ENCODE data around the gene HIVEP3.

The HIVEP3 gene

GRCh38 chr1:41799723-41800122 is 119.0 kb downstream of the HIVEP3 start:
- no peak overlapping the region for H3K4me3 ChIP-seq (ENCODE audit: low read length)
- no peaks in the 10 kb centered on the region for H3K36me3 ChIP-seq (ENCODE audit: control insufficient read depth, insufficient read depth, low read length)
- no peaks in the 10 kb centered on the region for H3K9me3 ChIP-seq (ENCODE audit: control insufficient read depth, low read length)
- H3K9ac ChIP-seq (ENCODE audit: low read length): no peak overlapping the region
- no peaks in the 10 kb centered on the region for H3K4me1 ChIP-seq (ENCODE audit: control insufficient read depth, insufficient read depth, low read length)
- no peaks in the 10 kb centered on the region for H3K27me3 ChIP-seq (ENCODE audit: control insufficient read depth, insufficient read depth, low read length)

DNA sequence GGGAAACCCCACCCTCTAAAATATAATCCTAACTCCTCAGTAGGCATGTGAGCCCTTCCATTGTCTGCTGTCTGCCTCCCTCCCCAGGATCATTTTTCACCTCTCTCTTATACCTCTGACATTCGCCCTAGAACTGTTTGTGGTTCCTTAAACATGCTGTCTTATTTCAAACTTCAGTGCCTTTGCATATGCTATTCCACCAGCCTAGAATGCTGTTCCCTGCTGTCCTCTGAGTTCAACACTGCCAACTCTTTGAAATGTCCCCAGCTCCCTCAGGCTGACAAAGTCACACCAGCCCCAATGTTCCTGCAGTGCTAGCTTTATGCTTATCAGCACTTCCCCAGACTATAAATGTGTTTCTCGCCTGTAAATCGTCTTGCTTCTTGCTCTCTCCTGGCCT is 119.5 kb downstream of the HIVEP3 start:
- H3K36me3 ChIP-seq (ENCODE audit: control insufficient read depth, insufficient read depth, low read length): no peaks in the 10 kb centered on the region
- no peak overlapping the region for H3K4me3 ChIP-seq (ENCODE audit: low read length)
- H3K9me3 ChIP-seq (ENCODE audit: control insufficient read depth, low read length): no peaks in the 10 kb centered on the region
- H3K27me3 ChIP-seq (ENCODE audit: control insufficient read depth, insufficient read depth, low read length): no peaks in the 10 kb centered on the region
- H3K9ac ChIP-seq (ENCODE audit: low read length): no peak overlapping the region
- no peaks in the 10 kb centered on the region for H3K4me1 ChIP-seq (ENCODE audit: control insufficient read depth, insufficient read depth, low read length)

GRCh38 chr1:41795205-41795762 is 123.4 kb downstream of the HIVEP3 start:
- Histone ChIP-seq H3K36me3 (ENCODE audit: control insufficient read depth, insufficient read depth, low read length) (no peaks in the 10 kb centered on the region), H3K9ac (ENCODE audit: low read length) (no peak overlapping the region), H3K4me1 (ENCODE audit: control insufficient read depth, insufficient read depth, low read length) (no peaks in the 10 kb centered on the region), H3K9me3 (ENCODE audit: control insufficient read depth, low read length) (no peaks in the 10 kb centered on the region), H3K27me3 (ENCODE audit: control insufficient read depth, insufficient read depth, low read length) (no peaks in the 10 kb centered on the region), H3K4me3 (ENCODE audit: low read length) (no peak overlapping the region)

DNA sequence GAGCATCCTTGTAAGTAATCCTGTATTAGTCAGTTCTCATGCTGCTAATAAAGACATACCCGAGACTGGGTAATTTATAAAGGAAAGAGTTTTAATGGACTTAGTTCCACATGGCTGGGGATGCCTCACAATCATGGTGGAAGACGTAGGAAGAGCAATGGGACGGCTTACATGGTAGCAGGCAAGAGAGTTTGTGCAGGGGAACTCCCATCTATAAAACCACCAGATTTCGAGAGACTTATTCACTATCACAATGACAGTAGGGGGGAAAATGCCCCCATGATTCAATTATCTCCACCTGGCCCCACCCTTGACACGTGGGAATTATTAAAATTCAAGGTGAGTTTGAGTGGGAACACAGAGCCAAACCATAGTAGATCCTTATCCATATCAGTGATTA is 124.7 kb downstream of the HIVEP3 start:
- Histone ChIP-seq H3K27me3 (ENCODE audit: control insufficient read depth, insufficient read depth, low read length) (no peaks in the 10 kb centered on the region), H3K9ac (ENCODE audit: low read length) (no peak overlapping the region), H3K4me3 (ENCODE audit: low read length) (no peak overlapping the region), H3K36me3 (ENCODE audit: control insufficient read depth, insufficient read depth, low read length) (no peaks in the 10 kb centered on the region), H3K9me3 (ENCODE audit: control insufficient read depth, low read length) (no peaks in the 10 kb centered on the region), H3K4me1 (ENCODE audit: control insufficient read depth, insufficient read depth, low read length) (no peaks in the 10 kb centered on the region)

- Histone ChIP-seq H3K4me3 (ENCODE audit: low read length) (no peak overlapping the region), H3K27me3 (ENCODE audit: control insufficient read depth, insufficient read depth, low read length) (no peaks in the 10 kb centered on the region), H3K4me1 (ENCODE audit: control insufficient read depth, insufficient read depth, low read length) (no peaks in the 10 kb centered on the region), H3K36me3 (ENCODE audit: control insufficient read depth, insufficient read depth, low read length) (no peaks in the 10 kb centered on the region), H3K9me3 (ENCODE audit: control insufficient read depth, low read length) (no peaks in the 10 kb centered on the region), H3K9ac (ENCODE audit: low read length) (no peak overlapping the region)
Observed at GRCh38 chr1:41792485-41792770, 126.3 kb downstream of the HIVEP3 start.

- H3K27me3 ChIP-seq (ENCODE audit: control insufficient read depth, insufficient read depth, low read length): no peaks in the 10 kb centered on the region
- no peak overlapping the region for H3K4me3 ChIP-seq (ENCODE audit: low read length)
- no peaks in the 10 kb centered on the region for H3K4me1 ChIP-seq (ENCODE audit: control insufficient read depth, insufficient read depth, low read length)
- no peak overlapping the region for H3K9ac ChIP-seq (ENCODE audit: low read length)
- no peaks in the 10 kb centered on the region for H3K36me3 ChIP-seq (ENCODE audit: control insufficient read depth, insufficient read depth, low read length)
- no peaks in the 10 kb centered on the region for H3K9me3 ChIP-seq (ENCODE audit: control insufficient read depth, low read length)
Observed at GRCh38 chr1:41791667-41792484, 126.8 kb downstream of the HIVEP3 start.

- Histone ChIP-seq H3K9me3 (ENCODE audit: control insufficient read depth, low read length) (no peaks in the 10 kb centered on the region), H3K4me3 (ENCODE audit: low read length) (no peak overlapping the region), H3K9ac (ENCODE audit: low read length) (no peak overlapping the region), H3K27me3 (ENCODE audit: control insufficient read depth, insufficient read depth, low read length) (no peaks in the 10 kb centered on the region), H3K36me3 (ENCODE audit: control insufficient read depth, insufficient read depth, low read length) (no peaks in the 10 kb centered on the region), H3K4me1 (ENCODE audit: control insufficient read depth, insufficient read depth, low read length) (no peaks in the 10 kb centered on the region)
Observed at GRCh38 chr1:41790351-41790750, 128.4 kb downstream of the HIVEP3 start.

- Histone ChIP-seq H3K4me3 (ENCODE audit: low read length) (no peak overlapping the region), H3K9ac (ENCODE audit: low read length) (no peak overlapping the region), H3K27me3 (ENCODE audit: control insufficient read depth, insufficient read depth, low read length) (no peaks in the 10 kb centered on the region), H3K9me3 (ENCODE audit: control insufficient read depth, low read length) (no peaks in the 10 kb centered on the region), H3K4me1 (ENCODE audit: control insufficient read depth, insufficient read depth, low read length) (no peaks in the 10 kb centered on the region), H3K36me3 (ENCODE audit: control insufficient read depth, insufficient read depth, low read length) (no peaks in the 10 kb centered on the region)
Observed at GRCh38 chr1:41789661-41790330, 128.9 kb downstream of the HIVEP3 start.

GRCh38 chr1:41788427-41788826 is 130.3 kb downstream of the HIVEP3 start:
- Histone ChIP-seq H3K36me3 (ENCODE audit: control insufficient read depth, insufficient read depth, low read length) (no peaks in the 10 kb centered on the region), H3K9ac (ENCODE audit: low read length) (no peak overlapping the region), H3K9me3 (ENCODE audit: control insufficient read depth, low read length) (no peaks in the 10 kb centered on the region), H3K27me3 (ENCODE audit: control insufficient read depth, insufficient read depth, low read length) (no peaks in the 10 kb centered on the region), H3K4me3 (ENCODE audit: low read length) (no peak overlapping the region), H3K4me1 (ENCODE audit: control insufficient read depth, insufficient read depth, low read length) (no peaks in the 10 kb centered on the region)

- H3K27me3 ChIP-seq (ENCODE audit: control insufficient read depth, insufficient read depth, low read length): no peaks in the 10 kb centered on the region
- H3K36me3 ChIP-seq (ENCODE audit: control insufficient read depth, insufficient read depth, low read length): no peaks in the 10 kb centered on the region
- no peak overlapping the region for H3K4me3 ChIP-seq (ENCODE audit: low read length)
- H3K9me3 ChIP-seq (ENCODE audit: control insufficient read depth, low read length): no peaks in the 10 kb centered on the region
- no peaks in the 10 kb centered on the region for H3K4me1 ChIP-seq (ENCODE audit: control insufficient read depth, insufficient read depth, low read length)
- no peak overlapping the region for H3K9ac ChIP-seq (ENCODE audit: low read length)
Observed at GRCh38 chr1:41784531-41785274, 134.0 kb downstream of the HIVEP3 start.

DNA sequence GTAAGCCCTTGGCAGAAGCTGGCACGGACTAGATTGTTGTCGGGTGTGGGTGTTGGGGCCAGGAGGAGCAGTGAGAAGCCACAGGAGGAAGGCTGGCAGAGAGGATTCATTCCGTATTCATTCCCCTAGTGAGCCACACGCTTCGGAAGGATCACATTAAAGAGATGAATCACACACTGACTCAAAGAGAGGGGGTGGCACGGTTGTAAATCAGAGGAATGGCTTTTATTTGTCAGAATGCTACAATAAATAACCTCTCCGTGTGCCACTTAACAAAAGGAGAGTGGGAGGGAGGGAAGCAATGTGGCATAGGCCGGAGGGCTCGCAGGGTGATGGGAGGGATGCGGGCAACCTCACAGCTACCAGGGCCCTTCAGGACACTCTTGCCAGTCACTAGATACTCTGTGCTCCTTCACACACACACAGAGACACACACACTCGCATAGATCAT is 135.5 kb downstream of the HIVEP3 start:
- H3K4me3 ChIP-seq (ENCODE audit: low read length): no peak overlapping the region
- H3K36me3 ChIP-seq (ENCODE audit: control insufficient read depth, insufficient read depth, low read length): no peaks in the 10 kb centered on the region
- H3K27me3 ChIP-seq (ENCODE audit: control insufficient read depth, insufficient read depth, low read length): no peaks in the 10 kb centered on the region
- H3K9ac ChIP-seq (ENCODE audit: low read length): no peak overlapping the region
- H3K9me3 ChIP-seq (ENCODE audit: control insufficient read depth, low read length): no peaks in the 10 kb centered on the region
- no peaks in the 10 kb centered on the region for H3K4me1 ChIP-seq (ENCODE audit: control insufficient read depth, insufficient read depth, low read length)

GRCh38 chr1:41780916-41781315 is 137.8 kb downstream of the HIVEP3 start:
- Histone ChIP-seq H3K9me3 (ENCODE audit: control insufficient read depth, low read length) (no peaks in the 10 kb centered on the region), H3K36me3 (ENCODE audit: control insufficient read depth, insufficient read depth, low read length) (no peaks in the 10 kb centered on the region), H3K4me3 (ENCODE audit: low read length) (no peak overlapping the region), H3K4me1 (ENCODE audit: control insufficient read depth, insufficient read depth, low read length) (peaks cover 4% of the 10 kb centered on the region), H3K9ac (ENCODE audit: low read length) (no peak overlapping the region), H3K27me3 (ENCODE audit: control insufficient read depth, insufficient read depth, low read length) (no peaks in the 10 kb centered on the region)

All from mucosa of stomach (tissue), 1 donor.